ENCODE results near the gene RAE1.

The RAE1 gene

DNA sequence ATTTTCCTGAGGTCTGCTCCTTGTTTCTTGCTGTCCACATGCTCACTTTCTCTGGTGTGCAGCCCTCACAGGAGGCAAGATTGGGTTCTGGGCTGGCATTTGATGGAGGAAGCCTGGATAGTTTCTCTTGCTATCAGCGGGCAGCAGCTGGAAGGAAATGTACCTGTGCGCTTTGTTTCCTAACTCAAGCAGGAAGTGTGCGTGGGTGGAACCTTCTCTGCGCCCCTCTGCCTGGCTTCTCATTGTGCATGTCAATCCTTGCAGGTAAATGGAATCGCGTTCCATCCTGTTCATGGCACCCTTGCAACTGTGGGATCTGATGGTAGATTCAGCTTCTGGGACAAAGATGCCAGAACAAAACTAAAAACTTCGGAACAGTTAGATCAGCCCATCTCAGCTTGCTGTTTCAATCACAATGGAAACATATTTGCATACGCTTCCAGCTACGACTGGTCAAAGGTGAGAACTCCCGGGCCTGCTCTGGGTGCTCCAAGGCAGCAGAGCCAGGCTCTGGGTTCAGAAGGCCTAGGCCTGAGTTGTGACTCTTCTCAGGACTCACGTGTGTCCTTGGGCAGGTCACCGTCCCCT is 23.4 kb downstream of the RAE1 start:
- no peak for DNase-seq

DNA sequence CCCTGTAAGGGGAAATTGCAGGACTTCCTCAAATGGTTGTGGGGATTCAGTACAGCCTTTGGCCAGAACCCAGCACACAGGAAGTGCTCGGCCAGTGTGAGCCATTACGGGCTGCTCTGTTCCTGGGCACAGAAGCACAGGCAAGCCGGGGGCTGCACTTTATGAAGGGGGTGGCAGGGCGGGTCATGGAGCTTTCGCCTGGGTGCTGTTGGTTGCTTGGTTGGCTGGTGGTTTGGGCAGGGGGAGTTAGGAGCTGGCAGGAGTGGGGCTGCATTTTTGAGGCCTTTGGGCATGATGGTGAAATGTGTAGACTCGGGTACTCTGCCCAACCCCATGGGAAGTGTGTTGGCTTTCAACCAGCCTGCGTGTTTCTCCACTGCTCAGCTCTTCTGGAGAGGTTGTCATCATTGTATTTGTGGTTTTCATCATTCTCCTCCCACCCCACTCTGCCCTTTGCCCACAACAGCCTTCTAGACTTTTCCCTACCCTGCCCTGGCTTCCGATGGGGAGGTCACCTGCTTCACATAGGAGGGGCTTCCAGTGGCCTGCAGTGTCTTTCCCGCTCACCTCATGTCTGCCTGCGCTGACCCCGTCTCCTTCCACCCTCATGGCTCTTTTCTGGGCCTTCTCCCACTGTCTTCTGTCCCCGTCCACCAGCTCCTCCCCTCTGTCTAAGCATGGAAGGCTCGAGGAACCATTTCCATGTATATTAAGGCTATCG is 24.0 kb downstream of the RAE1 start:
- DNase-seq: no peak

DNA sequence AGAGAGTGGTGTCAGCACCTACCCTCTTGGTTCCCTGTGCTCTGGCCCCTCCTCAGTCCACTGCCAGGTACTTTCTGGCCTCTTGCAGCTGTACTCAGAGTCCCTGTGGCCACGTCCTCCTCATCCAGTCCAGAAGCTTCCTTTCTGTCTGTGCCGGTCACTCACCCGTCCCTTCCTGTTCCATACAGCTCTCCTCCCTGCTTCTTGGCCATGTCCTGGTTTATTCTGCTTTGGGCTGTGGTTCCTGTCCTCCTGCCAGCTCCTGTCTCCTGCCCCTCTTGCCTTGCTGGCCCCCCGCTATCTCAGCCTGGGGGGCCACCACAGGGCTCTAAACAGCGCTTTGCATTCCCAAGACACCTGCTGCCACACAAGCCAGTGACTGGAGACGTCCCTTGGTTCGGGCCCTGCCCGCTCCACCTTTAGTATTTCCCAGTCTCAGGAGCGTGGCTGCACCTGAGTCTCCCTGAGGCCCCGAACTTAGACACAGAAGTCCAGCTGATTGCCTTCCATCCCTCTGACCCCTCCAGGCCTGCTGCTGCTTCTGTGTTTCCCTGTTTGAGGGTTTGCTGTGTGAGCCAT is 24.7 kb downstream of the RAE1 start:
- no peak for DNase-seq

DNA sequence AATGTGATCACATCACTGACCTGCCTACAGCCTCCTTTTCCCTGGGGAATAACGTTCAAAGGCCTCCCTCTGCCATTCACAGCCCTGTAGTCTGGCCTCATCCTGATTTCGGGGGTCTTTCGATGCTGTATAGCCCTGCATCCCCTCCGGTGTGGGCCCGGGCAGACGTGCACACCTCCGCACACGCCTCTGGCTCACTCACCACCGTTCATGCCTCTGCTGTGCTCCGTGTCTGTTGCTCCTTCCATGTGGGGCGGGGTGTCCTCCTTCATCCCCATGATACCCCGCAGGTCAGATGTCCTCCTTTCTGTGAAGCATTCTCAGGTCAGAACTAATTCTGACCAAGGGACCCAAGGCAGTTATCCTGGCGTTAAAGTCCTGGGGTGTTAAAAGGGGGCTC is 26.3 kb downstream of the RAE1 start:
- DNase-seq: no peak

DNA sequence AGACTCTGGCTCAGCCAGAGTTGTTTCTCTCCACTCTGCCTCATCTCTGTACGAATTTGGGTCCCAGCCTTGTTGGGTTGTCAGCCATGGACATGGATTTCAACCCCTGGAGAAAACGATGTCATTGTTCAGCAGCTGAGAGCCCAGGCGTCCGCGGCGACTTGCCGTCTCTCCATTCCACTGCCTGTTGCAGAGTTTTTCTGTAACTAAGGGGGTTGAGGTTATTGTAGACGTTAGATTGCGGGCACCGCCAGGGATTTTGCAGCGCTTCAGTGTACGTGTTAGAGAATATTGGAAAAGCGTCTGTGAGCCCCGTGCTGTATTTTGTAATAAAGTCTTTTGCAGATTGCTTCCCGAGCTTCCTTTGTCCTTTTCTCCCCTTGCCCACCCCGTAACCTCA is 27.1 kb downstream of the RAE1 start:
- DNase-seq: no peak

DNA sequence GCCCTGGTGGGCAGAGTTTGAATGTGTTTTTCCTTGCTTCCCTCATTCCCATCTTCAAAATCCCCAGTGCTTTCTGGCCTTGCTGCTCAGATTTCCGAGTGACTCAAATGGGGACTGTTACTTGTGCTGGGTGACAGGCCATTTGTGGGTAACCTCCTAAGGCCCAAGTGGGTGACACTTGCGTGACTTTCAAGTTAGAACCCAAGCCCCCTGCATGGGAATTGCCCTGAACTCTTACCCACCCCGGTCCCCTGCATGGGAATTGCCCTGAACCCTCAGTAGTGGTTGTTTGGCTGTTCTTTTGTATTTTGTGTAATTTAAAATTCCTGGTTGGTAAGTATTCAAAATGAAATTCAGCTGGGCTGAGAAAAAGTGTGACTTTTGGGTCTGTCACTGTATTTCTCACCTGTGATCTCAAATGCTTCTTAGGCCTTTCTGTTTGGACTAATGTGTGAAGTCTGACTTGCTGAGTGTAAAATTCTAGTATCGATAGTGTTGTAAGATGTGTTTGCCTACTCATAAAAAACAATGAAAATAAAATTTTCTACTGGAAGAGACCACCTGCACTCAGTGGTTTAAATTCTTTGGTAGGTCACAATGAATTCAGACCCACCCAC is 27.7 kb downstream of the RAE1 start:
- no peak for DNase-seq

DNA sequence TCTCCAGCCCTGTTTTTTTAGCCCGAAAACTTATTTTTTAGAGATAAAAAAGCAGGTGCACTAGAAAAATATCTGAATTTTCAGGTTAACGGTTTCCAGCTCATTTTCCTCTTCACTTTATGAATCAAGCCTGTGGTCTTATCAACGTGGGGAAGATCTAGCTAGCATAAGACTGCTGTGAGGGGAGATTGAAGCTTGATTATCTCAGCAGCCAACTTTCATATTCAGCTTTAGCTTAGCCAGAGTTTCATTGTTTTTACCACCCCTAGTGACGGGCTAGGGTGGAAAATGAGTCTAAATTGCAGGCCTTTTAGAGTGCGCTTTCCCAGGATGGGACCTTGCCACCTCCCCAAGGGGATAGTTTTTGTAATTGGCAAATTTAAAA is 28.2 kb downstream of the RAE1 start:
- DNase-seq: no peak

DNA sequence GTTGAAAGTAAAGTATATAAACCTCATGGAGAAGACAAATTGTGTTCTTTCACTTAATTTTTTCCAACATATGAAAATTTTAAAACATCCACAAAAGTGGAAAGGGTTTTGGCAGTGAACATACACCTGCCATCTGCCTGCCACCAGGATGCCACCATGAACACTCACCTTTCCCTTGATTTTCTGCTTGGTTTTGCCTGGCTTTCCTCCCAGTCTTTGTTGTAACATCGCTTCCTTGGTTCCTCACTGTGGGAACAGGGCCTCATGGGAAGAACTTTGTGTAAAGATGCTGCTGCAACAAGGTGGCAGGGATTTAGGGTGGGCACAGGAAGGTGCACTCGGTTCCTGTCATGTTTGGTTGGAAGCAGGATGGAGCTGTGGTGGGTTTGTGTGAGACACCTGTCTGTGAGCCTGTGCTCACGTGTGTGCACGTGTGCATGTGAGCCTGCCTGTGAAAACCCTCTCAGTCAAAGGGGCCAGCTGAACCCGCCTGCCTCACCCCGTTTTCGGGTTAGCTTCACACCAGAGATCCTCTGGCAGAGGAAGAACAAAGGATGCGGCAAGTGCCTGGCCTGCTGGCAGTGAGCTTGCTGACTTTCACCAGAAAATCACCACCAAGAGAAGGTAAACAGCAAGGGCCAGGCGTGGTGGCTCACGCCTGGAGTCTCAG is 29.2 kb downstream of the RAE1 start:
- DNase-seq: no peak

DNA sequence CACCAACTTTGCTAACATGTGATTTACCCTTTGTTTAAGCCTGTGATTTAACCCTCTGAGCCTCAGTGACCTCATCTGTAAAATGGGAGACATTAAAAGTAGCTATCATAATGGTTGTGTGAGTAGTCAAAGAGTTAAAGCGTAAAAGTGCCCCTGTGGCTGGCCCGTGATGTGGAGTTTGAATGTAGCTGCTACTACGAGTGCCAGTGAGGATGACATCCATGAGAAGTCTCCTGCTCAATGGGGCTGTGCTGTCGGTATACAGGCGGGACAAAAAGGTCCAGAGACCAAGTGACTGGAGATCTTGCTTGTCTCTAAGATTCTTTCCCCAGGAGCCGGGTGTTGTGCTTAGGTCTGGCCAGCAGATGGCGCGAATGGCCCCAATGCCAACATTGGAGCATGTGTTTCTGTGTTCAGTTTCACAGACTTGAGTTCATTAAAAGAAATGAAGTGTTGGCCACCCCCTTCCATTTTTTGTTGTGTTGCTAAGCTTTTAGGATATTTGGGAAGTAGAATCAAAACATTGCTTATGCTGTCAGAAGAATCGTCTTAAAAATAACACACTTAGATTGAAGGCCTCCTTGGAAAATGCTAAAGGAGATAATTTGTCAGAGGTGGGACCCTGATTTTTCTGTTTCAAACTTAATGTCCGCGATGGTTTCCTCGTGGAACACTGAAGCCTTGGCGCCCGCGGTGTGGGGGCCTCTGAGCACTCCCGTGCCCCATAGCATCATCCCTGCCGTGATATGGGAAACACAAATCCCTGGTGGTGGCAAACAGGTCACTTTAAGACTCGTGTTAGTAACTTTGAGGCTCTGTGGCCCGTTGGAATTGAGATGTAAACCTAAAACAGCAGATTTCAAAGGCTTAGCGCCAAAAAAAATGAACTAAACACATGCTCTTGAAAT is 30.8 kb downstream of the RAE1 start:
- peak; percentile 78 for DNase-seq

DNA sequence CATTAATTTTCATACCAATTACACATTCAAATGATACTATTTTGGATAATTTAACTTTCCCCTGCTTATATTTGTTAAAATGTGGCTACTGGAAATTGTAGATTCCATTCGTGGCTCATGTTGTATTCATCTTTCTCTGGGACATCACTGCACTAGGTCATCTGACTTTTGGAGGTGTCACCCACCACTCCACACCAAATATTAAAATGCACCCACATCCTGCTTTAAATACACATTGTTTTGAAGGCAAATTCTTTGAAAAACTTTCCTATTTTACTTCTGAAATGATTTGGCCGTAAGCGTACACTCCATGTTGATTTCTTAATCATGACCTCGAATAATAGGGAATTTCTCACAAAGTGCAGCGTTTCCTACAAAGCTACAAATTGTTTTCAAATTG is 31.5 kb downstream of the RAE1 start:
- no peak for DNase-seq

DNA sequence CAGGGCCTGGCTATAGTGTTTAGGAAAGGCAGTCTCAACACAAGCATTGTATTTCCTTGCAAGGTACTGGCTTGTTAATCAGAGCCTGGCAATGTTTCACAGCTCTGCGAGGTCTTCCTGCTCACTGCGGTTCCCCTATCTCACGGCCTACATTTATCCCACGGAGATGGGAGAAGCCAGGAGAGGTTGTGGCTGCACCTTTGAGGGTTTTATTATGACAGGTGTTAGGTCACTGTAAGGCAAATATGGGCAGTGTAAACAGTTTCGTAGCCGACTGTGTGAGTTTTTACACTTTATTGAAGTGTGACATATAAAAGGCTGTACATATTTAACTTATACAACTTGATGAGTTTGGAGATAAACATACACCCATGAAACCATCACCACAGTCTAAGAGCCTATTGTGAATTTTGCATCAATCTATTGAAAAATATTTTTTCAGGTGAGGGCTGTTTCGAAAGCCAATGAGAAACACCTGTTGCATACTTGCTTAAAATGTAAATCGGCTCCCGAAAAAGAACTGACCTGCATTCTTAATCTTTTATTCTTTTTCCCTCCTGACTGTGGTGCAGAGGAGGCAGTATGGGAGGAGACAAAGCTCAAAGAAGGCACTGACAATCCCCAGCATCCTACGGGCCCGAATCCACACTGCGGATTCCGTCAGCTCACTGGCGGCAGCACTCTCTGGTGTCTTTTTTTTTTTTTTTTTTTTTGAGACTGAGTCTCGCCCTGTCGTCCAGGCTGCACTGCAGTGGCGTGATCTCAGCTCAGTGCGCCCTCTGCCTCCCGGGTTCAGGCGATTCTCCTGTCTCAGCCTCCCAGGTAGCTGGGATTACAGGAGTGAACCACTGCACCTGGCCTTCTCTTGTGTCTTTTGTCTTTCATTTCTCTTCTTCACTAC is 32.6 kb downstream of the RAE1 start:
- no peak for DNase-seq

DNA sequence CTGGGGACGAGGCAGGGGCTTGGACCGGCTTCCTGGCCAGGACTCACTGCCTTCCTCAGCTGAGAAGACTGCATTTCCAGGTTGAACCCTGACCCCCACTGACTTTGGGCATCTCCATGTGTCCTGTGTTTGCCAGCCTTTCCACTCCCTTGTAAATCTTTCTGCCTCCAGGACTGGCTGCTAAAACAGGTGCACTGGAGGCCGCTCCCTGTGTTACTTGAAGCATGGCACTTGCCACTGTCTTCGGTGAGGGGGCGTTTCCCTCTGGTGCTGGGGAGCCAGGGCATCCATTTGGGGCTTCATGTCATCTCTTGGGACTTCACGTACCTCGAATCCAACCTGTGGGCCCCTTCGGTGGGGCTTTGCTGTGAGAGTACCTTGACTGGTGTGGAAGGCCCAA is 33.4 kb downstream of the RAE1 start:
- DNase-seq: no peak

DNA sequence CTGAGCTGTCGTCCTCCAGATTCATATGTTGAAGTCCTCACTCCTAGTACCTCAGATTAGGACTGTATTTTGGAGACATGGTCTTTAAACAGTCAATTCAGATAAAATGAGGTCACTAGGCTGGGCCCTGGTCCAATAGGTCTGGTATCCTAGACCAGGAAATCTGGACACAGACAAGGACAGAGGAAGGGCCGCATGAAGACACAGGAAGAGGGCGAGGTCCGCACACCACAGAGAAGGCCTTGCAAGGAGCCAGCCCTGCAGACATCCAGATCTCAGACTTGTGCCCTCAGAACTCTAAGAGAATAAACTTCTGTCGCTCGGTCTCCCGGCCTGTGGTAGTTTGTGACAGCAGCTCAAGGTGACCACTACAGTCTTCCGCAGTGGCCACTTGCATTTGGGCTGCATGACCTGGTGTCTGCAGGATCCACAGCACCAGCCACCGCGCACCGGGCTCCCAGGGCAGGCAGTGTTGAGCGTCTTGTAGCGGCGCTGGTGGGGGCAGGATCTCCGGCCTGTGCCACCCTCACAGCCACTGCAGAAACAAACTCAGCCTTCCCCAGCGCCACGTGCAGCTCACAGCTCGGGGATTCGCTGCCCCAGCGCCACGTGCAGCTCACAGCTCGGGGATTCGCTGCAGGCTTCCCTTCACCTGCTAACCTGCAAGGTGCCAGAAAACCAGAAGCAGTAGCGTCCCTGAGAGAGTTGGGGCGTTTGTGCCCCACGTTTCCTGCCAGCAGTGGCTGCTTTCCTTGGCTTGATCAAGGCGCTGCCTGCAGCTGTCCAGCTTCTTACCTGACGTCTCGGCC is 34.1 kb downstream of the RAE1 start:
- DNase-seq: no peak

DNA sequence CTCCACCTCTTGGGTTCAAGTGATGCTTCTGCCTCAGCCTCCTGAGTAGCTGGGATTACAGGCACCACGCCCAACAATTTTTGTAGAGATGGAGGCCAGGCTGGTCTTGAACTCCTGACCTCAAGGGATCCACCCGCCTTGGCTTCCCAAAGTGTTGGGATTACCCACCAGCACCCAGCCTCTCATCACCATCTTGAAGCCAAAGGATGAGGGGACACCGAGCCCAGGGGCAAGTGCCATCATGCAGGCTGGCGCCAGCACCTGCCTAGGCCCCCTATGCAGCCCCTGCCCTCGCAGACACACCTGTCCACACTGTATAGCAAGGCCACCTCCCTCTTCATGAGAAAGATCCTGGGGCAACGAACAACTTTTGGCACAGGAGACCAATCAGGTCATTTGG is 34.9 kb downstream of the RAE1 start:
- no peak for DNase-seq

DNA sequence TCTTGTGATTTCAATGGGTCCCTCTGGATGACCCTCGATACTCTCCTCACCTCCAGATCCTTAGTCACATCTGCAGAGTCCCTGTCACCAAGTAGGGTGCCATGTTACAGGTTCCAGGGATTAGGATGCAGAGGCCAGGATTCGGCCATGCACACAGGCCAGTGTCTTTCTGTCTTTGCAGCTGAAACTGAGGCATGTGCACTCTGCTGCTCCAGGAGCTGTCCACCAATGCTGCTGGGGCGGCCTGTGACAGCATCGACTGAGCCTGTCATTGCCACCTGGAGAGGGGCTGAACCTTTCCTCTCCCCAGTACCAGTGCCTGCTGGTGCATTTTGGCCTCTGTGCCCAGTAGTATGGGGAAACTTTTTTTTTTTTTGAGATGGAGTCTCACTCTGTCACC is 35.7 kb downstream of the RAE1 start:
- DNase-seq: no peak

DNA sequence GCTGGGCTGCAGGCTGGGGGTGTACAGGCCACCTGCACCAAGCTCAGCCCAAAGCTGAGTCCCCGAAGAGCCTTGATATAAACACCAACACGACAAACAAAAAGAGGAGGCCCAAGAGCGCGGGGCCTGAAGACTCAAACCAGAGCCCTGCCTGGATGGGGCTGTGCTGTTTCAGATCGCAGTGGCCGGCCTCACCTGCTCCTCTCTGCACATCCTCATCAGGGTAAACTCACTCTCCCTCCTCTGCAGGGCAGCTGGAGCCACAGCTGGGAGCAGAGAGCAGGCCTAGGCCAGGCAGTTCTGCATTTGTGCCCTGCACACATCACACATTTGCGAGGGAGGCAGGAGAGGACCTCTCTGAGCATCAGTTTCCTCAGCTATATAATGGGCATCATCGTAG is 36.4 kb downstream of the RAE1 start:
- DNase-seq: no peak

DNA sequence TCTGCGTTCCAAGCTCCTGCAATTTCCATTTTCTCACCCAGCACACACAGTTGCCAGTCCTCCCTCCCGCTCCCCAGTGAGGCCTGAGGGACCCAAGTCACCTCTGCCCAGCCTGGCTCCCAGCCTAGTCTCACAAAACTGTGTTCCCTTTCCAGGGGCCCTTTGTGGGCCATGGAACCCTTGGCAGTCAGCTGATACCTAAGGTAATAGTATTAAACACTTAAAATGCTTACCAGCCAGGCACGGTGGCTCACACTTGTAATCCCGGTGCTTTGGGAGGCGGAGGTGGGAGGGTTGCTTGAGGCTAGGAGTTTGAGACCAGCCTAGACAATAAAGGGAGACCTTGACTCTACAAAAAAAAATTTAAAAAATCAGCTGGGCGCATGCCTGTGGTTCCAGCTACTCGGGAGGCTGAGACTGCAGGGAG is 36.9 kb downstream of the RAE1 start:
- DNase-seq: no peak

DNA sequence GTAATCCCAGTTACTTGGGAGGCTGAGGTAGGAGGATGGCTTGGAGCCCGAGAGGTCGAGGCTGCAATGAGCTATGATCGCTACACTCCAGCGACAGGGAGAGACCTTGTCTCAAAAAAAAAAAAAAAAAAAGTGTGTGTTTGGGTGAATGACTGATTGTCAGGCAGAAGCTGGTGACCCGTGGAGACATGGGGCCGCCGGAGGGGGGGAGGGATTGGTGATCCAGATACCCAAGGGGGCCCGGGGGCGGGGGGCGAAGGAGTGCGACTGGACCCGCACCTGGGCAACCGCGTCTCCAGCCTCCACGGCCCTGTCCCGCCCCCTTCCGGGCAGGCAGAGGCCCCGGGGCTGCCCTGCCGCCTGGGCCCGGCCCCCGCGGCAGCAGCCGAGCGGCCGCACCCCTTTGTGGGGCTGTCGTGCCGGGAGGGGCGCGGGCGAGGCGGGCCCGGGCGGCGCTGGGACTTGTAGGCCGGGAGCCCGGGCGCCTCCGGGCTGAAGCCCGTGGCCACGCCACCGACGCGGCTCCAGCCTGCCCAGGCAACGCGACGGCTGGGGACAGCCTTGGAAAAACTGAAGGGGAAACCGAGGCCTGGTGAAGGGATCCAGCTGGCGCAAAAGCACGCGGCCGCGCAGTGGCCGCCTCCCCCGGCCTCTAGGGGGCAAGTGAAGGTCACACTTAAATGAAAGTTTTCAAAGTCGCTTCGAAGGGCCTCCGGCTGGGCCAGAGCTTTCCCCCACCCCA is 38.1 kb downstream of the RAE1 start:
- DNase-seq: no peak

DNA sequence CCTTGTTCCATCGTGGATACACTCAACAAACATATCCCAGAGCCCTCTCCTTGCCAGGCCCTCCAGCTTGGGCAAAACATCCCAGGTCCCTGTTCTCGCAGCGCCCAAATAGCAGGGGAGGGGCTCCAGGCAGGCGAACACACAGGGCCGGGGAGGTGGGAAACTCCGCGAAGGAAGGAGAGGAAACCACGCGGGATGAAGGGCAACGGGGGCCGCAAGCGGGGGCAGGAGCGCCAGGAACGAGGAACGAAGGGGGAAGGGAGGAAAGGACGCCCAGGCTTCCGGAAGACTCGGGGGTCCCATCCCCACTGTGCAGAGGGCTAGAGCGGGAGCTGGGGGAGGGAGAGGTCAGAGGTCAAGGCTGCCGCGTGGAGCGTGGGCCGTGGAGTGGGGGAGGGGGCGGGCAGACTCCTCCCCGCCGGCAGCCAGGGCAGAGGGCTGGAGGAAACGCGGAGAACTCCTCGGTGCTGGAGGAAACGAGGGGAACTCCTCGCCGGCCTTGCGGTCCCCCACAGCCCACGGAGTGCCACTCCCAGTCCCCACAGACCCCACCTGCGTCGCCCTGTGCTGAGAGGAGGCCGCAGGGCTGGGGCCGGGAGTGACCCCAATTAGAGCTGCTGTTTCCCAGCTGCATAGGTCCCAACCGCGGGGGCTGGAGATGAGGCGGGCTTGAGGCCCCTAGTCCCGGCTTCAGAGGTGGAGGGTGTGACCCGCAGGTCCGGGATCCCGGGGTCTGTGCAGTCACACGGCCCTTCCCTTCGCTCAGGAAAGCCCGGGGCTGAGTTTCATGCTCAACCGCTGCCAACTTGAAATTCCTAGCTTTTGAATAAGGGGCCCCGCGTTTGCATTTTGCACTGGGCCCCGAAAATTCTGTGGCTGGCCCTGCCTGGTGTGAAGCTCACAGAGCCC is 38.9 kb downstream of the RAE1 start:
- DNase-seq: no peak

Data from NCI-H2171 treated with DMSO at 0.1 percent for 48 hours (cell line).